ENCODE measurements around the gene FNDC3B. TPM values are rescaled to one million over a fixed set of nuclear protein-coding genes. Genes with fewer than 3 reads are reported as not detected.

Gene FNDC3B
- total RNA-seq, 1 experiment from 2014 or later: 48.6 TPM

DNA sequence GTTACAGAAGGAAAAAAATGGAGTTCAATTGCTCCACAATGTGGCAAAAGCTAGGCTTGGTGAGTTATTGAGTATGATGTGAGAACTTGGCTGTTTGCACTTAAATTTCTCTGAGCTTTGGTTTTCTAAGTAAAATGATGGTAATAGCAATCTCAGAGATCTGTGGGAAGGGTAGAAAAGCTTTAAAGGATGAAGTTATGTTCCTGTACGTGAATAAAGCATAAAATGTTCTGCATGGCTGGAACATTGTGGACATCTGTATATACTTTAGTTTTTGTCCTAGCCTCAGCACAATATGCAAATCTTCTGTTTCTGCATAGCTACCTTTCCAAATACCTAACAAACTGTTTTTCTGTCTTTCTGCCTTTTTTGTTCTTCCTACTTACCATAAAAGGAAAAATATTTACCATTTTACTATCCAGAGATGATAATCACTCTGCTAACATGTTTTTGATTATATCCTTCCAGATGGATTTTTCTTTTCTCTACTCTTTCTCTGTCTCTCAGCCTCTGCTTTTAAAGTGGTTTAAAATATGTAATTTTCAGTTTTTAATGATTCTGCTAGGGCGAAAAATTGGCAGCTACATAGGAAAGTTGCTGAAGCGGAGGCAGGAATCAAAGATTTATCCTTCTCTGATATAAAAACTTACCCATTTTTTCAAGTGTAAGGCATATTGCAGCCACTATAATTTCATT is 188.1 kb downstream of the FNDC3B start:
- Histone ChIP-seq H3K9ac (ENCODE audit: low read length) (no peak overlapping the region), H3K36me3 (ENCODE audit: low read depth, low read length) (peaks cover 18% of the 10 kb centered on the region; the same call in 1 of the 2 replicates), H3K9me2 (replicated peaks; ENCODE audit: low read length) (no peaks in the 10 kb centered on the region), H3K4me1 (ENCODE audit: insufficient read depth, low read length) (no peaks in the 10 kb centered on the region), H3K4me2 (ENCODE audit: low read length) (no peak overlapping the region), H3F3A (ENCODE audit: low read length, unreplicated experiment) (peaks cover 5% of the 10 kb centered on the region), H3K4me3 (ENCODE audit: low read length) (no peak overlapping the region), H2AFZ (ENCODE audit: low read length) (no peak overlapping the region), H4K20me1 (ENCODE audit: low read length) (no peaks in the 10 kb centered on the region), H3K9me3 (ENCODE audit: low read length) (no peaks in the 10 kb centered on the region), H3K27me3 (ENCODE audit: low read length) (no peaks in the 10 kb centered on the region), H3K79me2 (ENCODE audit: low read length) (peaks cover 34% of the 10 kb centered on the region), H3K27ac (ENCODE audit: low read length) (no peak overlapping the region)
- ChIA-PET POLR2A (ENCODE audit: unreplicated experiment) (no interaction called here), CTCF (no interaction called here)
- DNase-seq (no peak), ATAC-seq (no peak)
- intact Hi-C loops (cut with micrococcal nuclease): no loop called here
- TF ChIP-seq EZH2 (IDR thresholded peaks at IDR 0.05; ENCODE audit: low read length, unreplicated experiment) (no peak), EZH2phosphoT487 (IDR thresholded peaks at IDR 0.05; ENCODE audit: borderline replicate concordance, low read length) (no peak)
- no TSS peak for BruUV-seq (replicated peaks)

- Histone ChIP-seq H3K27me3 (ENCODE audit: low read length) (no peaks in the 10 kb centered on the region), H3K4me3 (ENCODE audit: low read length) (no peak overlapping the region), H4K20me1 (ENCODE audit: low read length) (no peaks in the 10 kb centered on the region), H3K9me3 (ENCODE audit: low read length) (no peaks in the 10 kb centered on the region), H3F3A (ENCODE audit: low read length, unreplicated experiment) (peaks cover 5% of the 10 kb centered on the region), H3K27ac (ENCODE audit: low read length) (no peak overlapping the region), H3K9ac (ENCODE audit: low read length) (no peak overlapping the region), H3K4me1 (ENCODE audit: insufficient read depth, low read length) (no peaks in the 10 kb centered on the region), H3K9me2 (replicated peaks; ENCODE audit: low read length) (no peaks in the 10 kb centered on the region), H2AFZ (ENCODE audit: low read length) (no peak overlapping the region), H3K79me2 (ENCODE audit: low read length) (peaks cover 29% of the 10 kb centered on the region), H3K4me2 (ENCODE audit: low read length) (no peak overlapping the region), H3K36me3 (ENCODE audit: low read depth, low read length) (peaks cover 18% of the 10 kb centered on the region; the same call in 1 of the 2 replicates)
- ATAC-seq (no peak), DNase-seq (no peak)
- TF ChIP-seq EZH2phosphoT487 (IDR thresholded peaks at IDR 0.05; ENCODE audit: borderline replicate concordance, low read length): no peak
- no peak for TF ChIP-seq EZH2 (IDR thresholded peaks at IDR 0.05; ENCODE audit: low read length, unreplicated experiment)
- no peak for TF ChIP-seq CTCF (conservative IDR thresholded peaks at IDR 0.05; ENCODE audit: low read depth, low read length)
- CTCF ChIA-PET: no interaction called here
- intact Hi-C loops (cut with micrococcal nuclease): no loop called here
- no TSS peak for BruUV-seq (replicated peaks)
- POLR2A ChIA-PET (ENCODE audit: unreplicated experiment): no interaction called here
Observed at GRCh38 chr3:172228036-172228415, 188.6 kb downstream of the FNDC3B start.

GRCh38 chr3:172229462-172229861 is 190.1 kb downstream of the FNDC3B start:
- Histone ChIP-seq H3F3A (ENCODE audit: low read length, unreplicated experiment) (peaks cover 3% of the 10 kb centered on the region), H3K9me3 (ENCODE audit: low read length) (no peaks in the 10 kb centered on the region), H3K79me2 (ENCODE audit: low read length) (peaks cover 25% of the 10 kb centered on the region), H4K20me1 (ENCODE audit: low read length) (no peaks in the 10 kb centered on the region), H2AFZ (ENCODE audit: low read length) (no peak overlapping the region), H3K9me2 (replicated peaks; ENCODE audit: low read length) (no peaks in the 10 kb centered on the region), H3K4me3 (ENCODE audit: low read length) (no peak overlapping the region), H3K27ac (ENCODE audit: low read length) (no peak overlapping the region), H3K9ac (ENCODE audit: low read length) (no peak overlapping the region), H3K4me2 (ENCODE audit: low read length) (no peak overlapping the region), H3K27me3 (ENCODE audit: low read length) (no peaks in the 10 kb centered on the region), H3K36me3 (ENCODE audit: low read depth, low read length) (peaks cover 18% of the 10 kb centered on the region; the same call in 1 of the 2 replicates), H3K4me1 (ENCODE audit: insufficient read depth, low read length) (no peaks in the 10 kb centered on the region)
- BruUV-seq (replicated peaks): no TSS peak
- POLR2A ChIA-PET (ENCODE audit: unreplicated experiment): no interaction called here
- TF ChIP-seq CTCF (conservative IDR thresholded peaks at IDR 0.05; ENCODE audit: low read depth, low read length): no peak
- no peak for TF ChIP-seq EZH2 (IDR thresholded peaks at IDR 0.05; ENCODE audit: low read length, unreplicated experiment)
- TF ChIP-seq EZH2phosphoT487 (IDR thresholded peaks at IDR 0.05; ENCODE audit: borderline replicate concordance, low read length): no peak
- intact Hi-C loops (cut with micrococcal nuclease): no loop called here
- DNase-seq (no peak), ATAC-seq (no peak)
- CTCF ChIA-PET: no interaction called here
